LNCaP clone FGC (cell line): ENCODE results near the gene CDC42BPA.
"Not testable (repeated sequence)": the region's sequence is repeated elsewhere in the genome, so short reads cannot be mapped to it uniquely, and the experiment has no call there.

Source experiments
- DNase-seq: peaks from one replicate; pipeline ENCODE4 v3.0.0-alpha.2; 2011; ENCODE audit warnings: low read depth
- H3K4me3 ChIP-seq: 2 replicates; pipeline ENCODE4 v1.5.1; 2011; ENCODE audit warnings: mild to moderate bottlenecking, low read depth, low read length, control low read depth
- CTCF ChIP-seq: IDR thresholded peaks from 2 replicates; pipeline ENCODE4 v1.5.1; 2012; ENCODE audit warnings: mild to moderate bottlenecking; ENCODE audit not compliant: control insufficient read depth, insufficient read depth; ENCODE audit errors: extremely low read depth

The CDC42BPA gene

GRCh38 chr1:226957714-226958113, 360.6 kb downstream of the CDC42BPA start:
- no peak for TF ChIP-seq CTCF
- no peak overlapping the region for H3K4me3 ChIP-seq
- DNase-seq: no peak

GRCh38 chr1:226956942-226957713, 361.2 kb downstream of the CDC42BPA start:
- no peak for TF ChIP-seq CTCF
- no peak overlapping the region for H3K4me3 ChIP-seq
- DNase-seq: no peak

- H3K4me3 ChIP-seq: not testable (repeated sequence)
Observed at GRCh38 chr1:226955857-226956256, 362.4 kb downstream of the CDC42BPA start.

GRCh38 chr1:226954777-226955176, 363.5 kb downstream of the CDC42BPA start:
- no peak for TF ChIP-seq CTCF
- no peak overlapping the region for H3K4me3 ChIP-seq

More at GRCh38 chr1:226955857-226956256, 362.4 kb downstream of the CDC42BPA start:
- DNase-seq: not testable (repeated sequence)

GRCh38 chr1:226954337-226954736, 364.0 kb downstream of the CDC42BPA start:
- H3K4me3 ChIP-seq: no peak overlapping the region
- no peak for TF ChIP-seq CTCF
- DNase-seq: no peak

More at GRCh38 chr1:226954777-226955176, 363.5 kb downstream of the CDC42BPA start:
- DNase-seq: no peak

GRCh38 chr1:226953175-226953800, 365.0 kb downstream of the CDC42BPA start:
- TF ChIP-seq CTCF: no peak
- no peak for DNase-seq
- no peak overlapping the region for H3K4me3 ChIP-seq

- no peak overlapping the region for H3K4me3 ChIP-seq
- DNase-seq: no peak
- TF ChIP-seq CTCF: no peak
Observed at GRCh38 chr1:226952118-226952441, 366.2 kb downstream of the CDC42BPA start.
